22Rv1 (cell line): ENCODE data around the gene GFER.

ENCODE experiments used
- CTCF ChIP-seq: fragments of 450-650 bp; IDR thresholded peaks from 2 replicates; pipeline ENCODE4 v1.5.1; 2017; ENCODE audit warnings: mild to moderate bottlenecking
- ZFX ChIP-seq: fragments of 450-650 bp; IDR thresholded peaks from 2 replicates; pipeline ENCODE4 v1.6.1; 2017; ENCODE audit warnings: antibody characterized with exemption, borderline replicate concordance

GRCh38 chr16:2028146-2028545 is 44.2 kb downstream of the GFER start:
- TF ChIP-seq CTCF (no peak), ZFX (no peak)
